GM19395 (cell line): ENCODE measurements around the gene ABHD14A.

ENCODE experiments used
- ATAC-seq: cut with Tn5 transposase; IDR thresholded peaks from one replicate; pipeline ENCODE4 v1.9.1; 2021; ENCODE audit warnings: mild to moderate bottlenecking, moderate library complexity; ENCODE audit not compliant: unreplicated experiment

ABHD14A gene

GRCh38 chr3:52015438-52016228 lies 40.8 kb downstream of the ABHD14A start:
- no peak for ATAC-seq

- ATAC-seq, result no peak
These were observed 42.7 kb downstream of the ABHD14A start for GRCh38 chr3:52017586-52017985.

GRCh38 chr3:52018319-52019000 lies 43.6 kb downstream of the ABHD14A start:
- no peak for ATAC-seq

GRCh38 chr3:52019352-52020080 lies 44.7 kb downstream of the ABHD14A start:
- no peak for ATAC-seq

- no peak for ATAC-seq
These were observed 45.9 kb downstream of the ABHD14A start for GRCh38 chr3:52020796-52021195.

- ATAC-seq, result no peak
These were observed 46.8 kb downstream of the ABHD14A start for GRCh38 chr3:52021489-52022268.

- no peak for ATAC-seq
These were observed 47.6 kb downstream of the ABHD14A start for GRCh38 chr3:52022323-52023100.

GRCh38 chr3:52023101-52023770 lies 48.4 kb downstream of the ABHD14A start:
- ATAC-seq, result no peak

- peak; percentile 65 for ATAC-seq
These were observed 49.2 kb downstream of the ABHD14A start for GRCh38 chr3:52023860-52024764.

GRCh38 chr3:52024765-52025452 lies 50.0 kb downstream of the ABHD14A start:
- ATAC-seq, result no peak

GRCh38 chr3:52025453-52025852 lies 50.6 kb downstream of the ABHD14A start:
- no peak for ATAC-seq

- no peak for ATAC-seq
These were observed 51.2 kb downstream of the ABHD14A start for GRCh38 chr3:52026041-52026440.

GRCh38 chr3:52028572-52028971 lies 53.7 kb downstream of the ABHD14A start:
- no peak for ATAC-seq

GRCh38 chr3:52029053-52029452 lies 54.2 kb downstream of the ABHD14A start:
- no peak for ATAC-seq

- ATAC-seq, result no peak
These were observed 54.7 kb downstream of the ABHD14A start for GRCh38 chr3:52029535-52029934.
